C4-2B (cell line): ENCODE measurements around the gene PTGR3.

ENCODE experiments used
- H3K27ac ChIP-seq: fragments of 450-650 bp; 2 replicates; pipeline ENCODE4 v1.5.1; 2017
- ZFX ChIP-seq: fragments of 450-650 bp; IDR thresholded peaks from 2 replicates; pipeline ENCODE4 v1.6.1; 2017
- TF ChIP-seq, protein P1 (sequence below): fragments of 450-650 bp; conservative IDR thresholded peaks from 2 replicates; pipeline ENCODE4 v1.5.1; 2017; ENCODE audit warnings: mild to moderate bottlenecking

Gene PTGR3

GRCh38 chr18:75209129-75209950 lies at the start of gene PTGR3:
PTGR3 (minus strand) TSS chr18:75209139; CDS start chr18:75209058, 81 bp downstream.
- TF ChIP-seq, protein P1, sequence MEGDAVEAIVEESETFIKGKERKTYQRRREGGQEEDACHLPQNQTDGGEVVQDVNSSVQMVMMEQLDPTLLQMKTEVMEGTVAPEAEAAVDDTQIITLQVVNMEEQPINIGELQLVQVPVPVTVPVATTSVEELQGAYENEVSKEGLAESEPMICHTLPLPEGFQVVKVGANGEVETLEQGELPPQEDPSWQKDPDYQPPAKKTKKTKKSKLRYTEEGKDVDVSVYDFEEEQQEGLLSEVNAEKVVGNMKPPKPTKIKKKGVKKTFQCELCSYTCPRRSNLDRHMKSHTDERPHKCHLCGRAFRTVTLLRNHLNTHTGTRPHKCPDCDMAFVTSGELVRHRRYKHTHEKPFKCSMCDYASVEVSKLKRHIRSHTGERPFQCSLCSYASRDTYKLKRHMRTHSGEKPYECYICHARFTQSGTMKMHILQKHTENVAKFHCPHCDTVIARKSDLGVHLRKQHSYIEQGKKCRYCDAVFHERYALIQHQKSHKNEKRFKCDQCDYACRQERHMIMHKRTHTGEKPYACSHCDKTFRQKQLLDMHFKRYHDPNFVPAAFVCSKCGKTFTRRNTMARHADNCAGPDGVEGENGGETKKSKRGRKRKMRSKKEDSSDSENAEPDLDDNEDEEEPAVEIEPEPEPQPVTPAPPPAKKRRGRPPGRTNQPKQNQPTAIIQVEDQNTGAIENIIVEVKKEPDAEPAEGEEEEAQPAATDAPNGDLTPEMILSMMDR: no peak
- TF ChIP-seq ZFX: peak; percentile 25; the same call in 1 of the 2 replicates
- peak within 1 kb of the TSS; percentile 96 for H3K27ac ChIP-seq

- TF ChIP-seq, protein P1: no peak
- TF ChIP-seq ZFX: no peak
Measured at GRCh38 chr18:75257605-75258004, 48.7 kb upstream of the PTGR3 start.

DNA sequence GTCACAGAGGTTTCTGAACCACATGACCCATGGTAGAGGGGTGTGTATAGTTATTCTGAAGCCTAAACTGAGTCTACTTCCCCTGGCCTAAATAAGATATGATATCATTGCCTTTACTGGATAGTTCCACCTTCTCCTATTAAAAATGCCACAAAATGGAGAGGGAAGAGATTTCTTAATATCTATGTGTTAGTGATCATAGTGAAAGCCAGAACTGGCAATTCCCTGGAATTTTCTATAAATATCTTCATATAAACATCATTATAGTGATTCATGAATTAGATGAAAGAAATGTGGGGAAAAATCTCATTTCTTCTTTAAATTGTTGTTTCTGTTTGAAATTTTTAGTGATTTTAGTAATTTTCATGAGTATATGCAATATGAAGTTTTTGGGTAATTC lies 47.4 kb upstream of the PTGR3 start:
- TF ChIP-seq ZFX: no peak
- TF ChIP-seq, protein P1: no peak
- H3K27ac ChIP-seq: no peak overlapping the region

More at GRCh38 chr18:75257605-75258004, 48.7 kb upstream of the PTGR3 start:
- H3K27ac ChIP-seq: no peak overlapping the region

DNA sequence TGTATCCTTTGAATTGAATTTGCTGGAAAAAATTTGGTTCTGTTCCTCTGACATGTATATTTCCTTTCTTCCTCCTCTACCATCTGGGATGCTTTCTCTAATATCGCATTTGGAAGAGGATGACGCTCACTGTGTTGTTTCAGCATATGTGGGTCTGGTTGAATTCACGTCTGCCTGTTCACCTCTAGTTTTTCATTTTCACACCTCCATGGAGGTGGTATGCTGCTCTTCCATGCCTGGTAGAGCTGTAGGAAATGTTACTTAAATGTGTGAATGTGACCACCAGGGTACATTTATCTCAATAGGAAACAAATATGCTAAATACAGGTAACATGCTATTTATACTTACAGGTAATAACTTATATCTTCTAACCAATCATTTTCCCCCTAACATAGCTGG lies 46.2 kb upstream of the PTGR3 start:
- H3K27ac ChIP-seq: no peak overlapping the region
- no peak for TF ChIP-seq ZFX

GRCh38 chr18:75253784-75254183 lies 44.8 kb upstream of the PTGR3 start:
- no peak overlapping the region for H3K27ac ChIP-seq
- TF ChIP-seq, protein P1: no peak
- TF ChIP-seq ZFX: no peak

GRCh38 chr18:75253043-75253442 lies 44.1 kb upstream of the PTGR3 start:
- TF ChIP-seq, protein P1: no peak
- TF ChIP-seq ZFX: no peak
- H3K27ac ChIP-seq: no peak overlapping the region

DNA sequence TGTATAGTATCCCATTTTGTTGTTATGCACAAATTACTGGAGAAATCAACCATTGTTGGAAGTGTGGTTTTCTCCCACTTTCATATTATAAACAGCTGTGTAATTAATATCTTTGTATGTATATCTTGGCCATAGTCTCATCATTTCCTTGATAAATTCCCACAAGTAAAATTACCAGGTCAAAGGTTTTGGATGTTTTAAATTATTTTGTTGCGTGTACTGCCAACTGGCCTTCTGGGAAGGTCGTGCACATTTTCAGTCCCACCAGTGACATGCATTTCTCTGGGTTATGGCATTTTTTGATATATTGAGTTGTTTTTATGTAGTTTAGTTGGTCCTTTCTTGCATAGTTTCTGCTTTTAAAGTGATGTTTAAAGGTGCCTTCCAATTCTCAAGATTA lies 43.2 kb upstream of the PTGR3 start:
- TF ChIP-seq ZFX: no peak
- TF ChIP-seq, protein P1: no peak
- no peak overlapping the region for H3K27ac ChIP-seq

DNA sequence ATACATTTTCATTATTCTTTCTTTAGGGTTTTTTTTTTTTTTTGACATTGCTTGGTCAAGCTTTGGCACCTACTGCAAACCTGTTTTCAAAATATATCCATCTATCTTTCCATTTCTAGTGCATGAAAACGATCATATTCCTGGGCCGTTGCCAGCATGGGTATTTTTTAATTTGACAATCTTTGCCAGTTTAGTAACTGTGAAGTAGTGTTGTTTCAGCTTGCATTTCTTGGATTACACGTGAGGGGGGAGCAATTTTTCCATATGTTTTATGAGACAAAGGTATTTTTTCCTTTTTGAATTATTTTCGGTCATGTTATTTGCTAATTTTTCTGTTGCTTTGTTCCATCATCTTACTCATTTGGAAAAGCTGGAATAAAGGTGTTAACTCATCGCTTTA lies 42.5 kb upstream of the PTGR3 start:
- no peak for TF ChIP-seq ZFX
- TF ChIP-seq, protein P1: no peak
- no peak overlapping the region for H3K27ac ChIP-seq
